Subcutaneous abdominal adipose tissue (tissue), 5 donors: ENCODE data around the gene FGGY.

Experiments
- H3K27ac ChIP-seq: one replicate; pipeline ENCODE4 v1.7.0; 2013; ENCODE audit warnings: low read depth, mild to moderate bottlenecking, inconsistent platforms, low read length, moderate library complexity
- H3K27me3 ChIP-seq, 5 donors: one replicate each; pipeline ENCODE4 v1.7.0; 2013; ENCODE audit warnings: low read length in 5 of 5, inconsistent platforms in 1 of 5; ENCODE audit not compliant: control insufficient read depth in 5 of 5, insufficient read depth in 4 of 5
- H3K36me3 ChIP-seq, 5 donors: one replicate each; pipeline ENCODE4 v1.7.0; 2013; ENCODE audit warnings: low read length in 5 of 5; ENCODE audit not compliant: control insufficient read depth in 5 of 5, insufficient read depth in 5 of 5
- H3K4me1 ChIP-seq, 5 donors: one replicate each; pipeline ENCODE4 v1.7.0; 2013; ENCODE audit warnings: low read length in 5 of 5, mild to moderate bottlenecking in 3 of 5, moderate library complexity in 1 of 5; ENCODE audit not compliant: control insufficient read depth in 5 of 5, insufficient read depth in 5 of 5
- H3K4me3 ChIP-seq, 5 donors: one replicate each; pipeline ENCODE4 v1.7.0; 2013; ENCODE audit warnings: low read length in 5 of 5, low read depth in 1 of 5
- H3K9ac ChIP-seq, 5 donors: one replicate each; pipeline ENCODE4 v1.7.0; 2013; ENCODE audit warnings: low read length in 5 of 5, mild to moderate bottlenecking in 4 of 5, moderate library complexity in 3 of 5
- H3K9me3 ChIP-seq, 5 donors: one replicate each; pipeline ENCODE4 v1.7.0; 2013; ENCODE audit warnings: low read length in 5 of 5; ENCODE audit not compliant: control insufficient read depth in 5 of 5
- donor health status: healthy.
- donor health status: healthy.
- donor health status: healthy.
- donor health status: healthy.
- donor health status: healthy.

FGGY gene

DNA sequence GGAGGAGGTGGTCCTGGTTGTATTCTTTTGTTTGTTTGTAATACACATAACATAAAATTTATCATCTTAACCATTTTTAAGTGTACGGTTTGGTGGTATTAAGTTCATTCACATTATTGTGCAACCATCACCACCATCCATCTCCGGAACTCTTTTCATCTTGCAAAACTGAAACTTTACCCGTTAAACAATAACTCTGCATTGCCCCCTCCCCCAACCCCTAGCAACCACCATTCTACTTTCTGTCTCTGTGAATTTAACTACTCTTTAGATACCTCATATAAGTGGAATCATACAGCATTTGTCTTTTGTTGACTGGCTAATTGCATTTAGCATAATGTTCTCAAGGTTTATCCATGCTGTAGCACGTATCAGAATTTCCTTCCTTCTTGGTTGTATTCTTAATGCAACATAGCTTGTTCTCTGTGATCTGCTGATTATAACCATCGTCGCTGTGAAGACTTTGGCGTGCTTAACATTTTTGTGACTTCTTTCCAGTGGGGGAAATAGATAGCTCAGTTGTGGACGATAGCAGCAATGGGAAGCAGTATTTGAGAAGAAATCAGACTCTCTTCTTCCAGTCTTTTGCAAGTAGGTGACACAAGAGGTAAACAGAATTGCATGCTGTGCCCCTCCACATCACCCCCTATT, 400.4 kb downstream of the FGGY start:
- no peaks in the 10 kb centered on the region for H3K27me3 ChIP-seq
- no peak overlapping the region for H3K9ac ChIP-seq
- H3K4me1 ChIP-seq, result peaks cover 0 to 20% (median 14%) of the 10 kb centered on the region in 5 donors
- peak overlapping the region in 1 of 5 donors; percentile 1 for H3K4me3 ChIP-seq
- H3K36me3 ChIP-seq, result no peaks in the 10 kb centered on the region
- no peaks in the 10 kb centered on the region for H3K9me3 ChIP-seq
- H3K27ac ChIP-seq, result no peak overlapping the region

DNA sequence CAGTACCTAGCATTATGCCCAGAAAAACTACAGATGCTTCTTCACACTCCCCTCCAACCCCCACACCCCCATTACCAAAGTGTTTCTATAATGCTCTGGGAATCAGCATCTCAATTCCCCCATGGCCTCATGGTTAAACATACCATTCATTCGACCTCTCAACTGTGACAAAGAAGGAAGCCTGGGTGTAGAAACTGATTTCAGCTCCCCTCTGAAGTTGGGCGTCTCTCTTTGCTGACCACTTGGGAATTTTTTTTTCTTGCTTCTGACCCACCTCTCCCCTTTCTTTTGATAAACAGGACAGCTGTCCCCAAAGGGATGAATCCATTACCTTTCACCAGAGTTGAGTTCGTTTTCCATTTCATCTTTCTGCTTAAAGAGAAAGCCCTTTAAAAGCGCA, 401.5 kb downstream of the FGGY start:
- Histone ChIP-seq H3K27me3 (no peaks in the 10 kb centered on the region), H3K9ac (no peak overlapping the region), H3K9me3 (no peaks in the 10 kb centered on the region), H3K27ac (no peak overlapping the region), H3K36me3 (no peaks in the 10 kb centered on the region), H3K4me3 (no peak overlapping the region), H3K4me1 (peaks cover 0 to 20% (median 14%) of the 10 kb centered on the region in 5 donors)

DNA sequence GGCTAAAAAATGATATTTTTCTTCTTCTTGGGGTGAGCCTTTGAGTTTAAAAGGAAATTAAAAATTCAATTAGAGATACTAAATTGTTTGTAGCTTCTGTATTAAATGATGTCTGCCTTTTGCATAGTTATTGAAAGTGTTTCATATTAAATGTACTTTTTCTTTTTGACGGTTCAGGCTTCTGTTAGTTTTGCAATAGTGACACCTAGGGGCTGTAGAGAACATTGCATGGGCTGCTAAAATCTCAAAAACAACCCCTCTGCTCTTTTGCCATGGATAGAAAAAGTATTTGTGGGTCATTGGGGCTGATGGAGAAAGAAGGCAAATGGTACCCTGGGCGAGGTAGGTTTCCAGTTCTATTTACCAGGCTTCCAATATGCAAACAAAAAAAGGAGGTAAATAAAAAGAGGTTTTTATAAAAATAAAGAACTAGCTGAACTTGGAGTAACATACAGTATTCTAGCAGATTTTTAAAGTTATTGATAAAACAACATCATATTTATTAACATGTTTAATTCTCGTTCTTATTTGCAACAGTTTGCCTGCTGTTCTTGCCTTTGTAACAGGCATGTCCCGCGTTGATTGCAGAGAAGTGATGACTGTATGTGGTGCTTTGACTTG, 402.4 kb downstream of the FGGY start:
- H3K27ac ChIP-seq, result no peak overlapping the region
- no peak overlapping the region for H3K9ac ChIP-seq
- H3K9me3 ChIP-seq, result no peaks in the 10 kb centered on the region
- H3K4me1 ChIP-seq, result peaks cover 0 to 29% (median 19%) of the 10 kb centered on the region in 5 donors
- no peaks in the 10 kb centered on the region for H3K27me3 ChIP-seq
- no peak overlapping the region for H3K4me3 ChIP-seq
- H3K36me3 ChIP-seq, result no peaks in the 10 kb centered on the region

DNA sequence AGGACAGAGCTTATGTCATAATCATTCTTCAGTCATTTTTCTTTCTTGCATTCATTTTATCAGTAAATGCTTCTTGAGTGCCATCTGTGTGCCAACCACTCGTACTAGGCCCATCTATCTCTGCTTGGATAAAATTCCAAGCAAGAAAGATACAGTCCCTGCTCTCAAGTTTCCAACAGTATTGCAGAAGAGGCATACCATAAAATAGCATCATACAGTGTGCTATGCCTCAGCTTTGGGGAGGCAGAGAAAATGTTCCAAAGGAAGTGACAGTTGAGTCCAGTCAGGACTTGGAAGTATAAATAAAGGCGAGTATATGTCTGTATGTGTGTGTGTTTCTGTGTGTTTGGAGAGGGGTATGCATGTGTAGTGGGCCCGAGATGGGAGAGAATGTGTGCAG, 404.5 kb downstream of the FGGY start:
- Histone ChIP-seq H3K9me3 (no peaks in the 10 kb centered on the region), H3K27ac (no peak overlapping the region), H3K4me3 (no peak overlapping the region), H3K27me3 (no peaks in the 10 kb centered on the region), H3K4me1 (peaks cover 0 to 38% (median 29%) of the 10 kb centered on the region in 5 donors), H3K36me3 (no peaks in the 10 kb centered on the region), H3K9ac (no peak overlapping the region)

DNA sequence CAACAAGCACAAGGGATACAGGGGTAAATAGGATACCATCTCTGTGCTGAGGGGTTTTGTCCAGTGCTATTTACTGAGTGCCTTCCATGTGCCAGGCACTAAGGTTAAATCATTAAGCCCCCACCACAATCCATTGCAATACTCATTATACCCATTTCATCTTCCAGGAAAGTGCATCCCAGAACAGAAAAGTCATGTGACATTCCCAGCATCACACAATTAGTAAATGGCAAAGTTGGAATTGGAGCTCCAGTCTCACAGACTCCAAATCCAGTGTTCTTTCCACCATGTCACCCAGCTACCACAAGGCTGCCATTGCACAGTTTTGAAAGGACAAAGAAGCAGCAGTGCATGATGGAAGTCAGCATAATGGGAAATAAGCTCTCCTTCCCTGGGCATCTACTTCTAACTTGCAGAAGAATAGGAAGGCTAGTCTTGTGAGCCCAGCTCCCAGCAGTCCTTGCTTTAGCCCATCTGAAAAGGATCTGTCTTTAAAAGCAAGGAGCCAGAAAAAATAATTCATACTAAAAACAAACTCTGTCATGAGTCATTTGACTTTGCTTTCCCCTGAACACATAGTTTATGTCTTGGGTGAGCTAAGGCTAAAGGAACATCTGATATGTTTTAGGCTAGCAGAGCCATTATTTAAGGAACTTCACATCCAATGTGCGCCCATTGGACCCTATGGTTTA, 406.5 kb downstream of the FGGY start:
- Histone ChIP-seq H3K36me3 (no peaks in the 10 kb centered on the region), H3K4me1 (peaks cover 0 to 51% (median 32%) of the 10 kb centered on the region in 5 donors), H3K9me3 (no peaks in the 10 kb centered on the region), H3K27ac (no peak overlapping the region), H3K27me3 (no peaks in the 10 kb centered on the region), H3K4me3 (no peak overlapping the region), H3K9ac (no peak overlapping the region)

- Histone ChIP-seq H3K9me3 (no peaks in the 10 kb centered on the region), H3K4me1 (peaks cover 0 to 47% (median 26%) of the 10 kb centered on the region in 5 donors), H3K27ac (no peak overlapping the region), H3K27me3 (no peaks in the 10 kb centered on the region), H3K4me3 (no peak overlapping the region), H3K9ac (no peak overlapping the region), H3K36me3 (no peaks in the 10 kb centered on the region)
Observed at GRCh38 chr1:59703918-59704378, 407.1 kb downstream of the FGGY start.

DNA sequence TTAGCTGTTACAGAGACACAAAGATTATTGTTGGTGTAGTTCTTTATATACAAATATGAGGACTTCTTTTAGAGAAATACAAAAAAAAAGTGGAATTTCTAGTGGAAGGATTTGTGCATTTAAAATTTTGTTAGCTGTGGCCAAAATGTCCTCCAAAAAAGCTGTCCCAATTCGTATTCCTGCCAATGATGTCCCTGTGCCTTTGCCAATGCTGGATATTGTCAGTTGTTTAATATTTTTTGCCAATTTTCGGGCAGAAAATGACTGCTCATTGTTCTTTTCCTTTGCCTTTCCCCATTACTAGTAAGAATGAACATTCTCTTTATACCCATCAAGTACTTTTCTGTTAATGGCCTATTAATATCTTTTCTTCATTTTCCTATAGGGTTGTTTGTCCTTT, 407.8 kb downstream of the FGGY start:
- Histone ChIP-seq H3K4me1 (peaks cover 0 to 42% (median 24%) of the 10 kb centered on the region in 5 donors), H3K9ac (peak overlapping the region in 1 of 5 donors; percentile 21), H3K27me3 (no peaks in the 10 kb centered on the region), H3K36me3 (no peaks in the 10 kb centered on the region), H3K27ac (peak overlapping the region; percentile 8), H3K4me3 (no peak overlapping the region), H3K9me3 (no peaks in the 10 kb centered on the region)

DNA sequence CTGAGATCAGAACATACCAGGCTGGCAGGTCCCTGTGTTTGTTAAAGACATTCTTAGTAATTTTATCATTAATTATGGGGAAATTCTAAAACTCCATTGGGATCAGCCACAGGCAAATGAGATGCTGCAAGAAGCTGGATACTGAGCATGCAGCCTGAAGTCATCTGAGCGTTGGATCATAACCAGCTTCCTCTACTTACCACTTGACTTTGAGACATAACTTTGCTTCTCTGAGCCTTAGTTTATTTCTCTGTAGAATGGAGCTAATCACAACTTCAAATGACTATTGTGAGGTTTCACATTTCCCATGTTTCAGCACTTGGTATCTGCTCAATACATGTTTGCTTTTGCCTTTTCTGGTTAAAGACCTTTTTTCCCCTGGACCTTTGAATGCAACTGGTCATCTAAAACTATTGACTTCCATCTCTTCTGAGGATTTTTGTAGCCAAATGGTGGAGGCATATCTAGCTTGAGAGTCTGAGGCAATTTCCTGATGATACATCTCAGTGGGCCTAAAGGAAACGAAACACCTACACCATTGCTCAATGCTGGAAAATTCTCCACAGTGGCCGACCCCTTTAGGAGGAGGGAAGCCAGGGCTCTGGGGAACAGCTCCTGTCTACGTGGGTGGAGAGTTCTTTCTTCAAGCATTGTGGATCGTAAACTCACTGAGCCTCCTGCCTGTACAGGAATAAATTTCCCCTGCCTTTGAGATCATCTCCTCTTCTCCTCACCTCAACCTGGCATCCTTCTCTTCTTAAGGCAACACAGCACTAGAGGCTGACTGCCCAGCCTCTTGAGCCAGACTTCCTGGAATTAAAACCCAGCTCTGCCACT, 408.8 kb downstream of the FGGY start:
- Histone ChIP-seq H3K27me3 (no peaks in the 10 kb centered on the region), H3K9me3 (no peaks in the 10 kb centered on the region), H3K36me3 (no peaks in the 10 kb centered on the region), H3K9ac (no peak overlapping the region), H3K4me1 (peaks cover 0 to 42% (median 24%) of the 10 kb centered on the region in 5 donors), H3K4me3 (no peak overlapping the region), H3K27ac (peak overlapping the region; percentile 43)

GRCh38 chr1:59706303-59706599, 409.4 kb downstream of the FGGY start:
- H3K27ac ChIP-seq, result peak overlapping the region; percentile 43

More at GRCh38 chr1:59706303-59706599, 409.4 kb downstream of the FGGY start:
- Histone ChIP-seq H3K27me3 (no peaks in the 10 kb centered on the region), H3K36me3 (no peaks in the 10 kb centered on the region), H3K4me1 (peaks cover 0 to 42% (median 24%) of the 10 kb centered on the region in 5 donors), H3K9ac (no peak overlapping the region), H3K4me3 (no peak overlapping the region), H3K9me3 (no peaks in the 10 kb centered on the region)
